Measurements from ENCODE around the gene EARS2. TPM values are rescaled to one million over a fixed set of nuclear protein-coding genes. Genes with fewer than 3 reads are reported as not detected.

EARS2 gene
- total RNA-seq, 4 donors from 2014 or later = 16.8 to 27.1 (median 20.7) TPM

- no peak overlapping the region for H3K4me3 ChIP-seq (ENCODE audit: low read depth, poor library complexity, severe bottlenecking)
- WGBS, 2 donors = 91% methylated on average over 9 of the region's 9 CpGs
- DNase-seq (ENCODE audit: low spot score in 2 of 2) = no peak
- intact Hi-C loops (cut with DNase I; ENCODE audit: low total_unique reads) = no loop called here
- TF ChIP-seq POLR2A (IDR thresholded peaks at IDR 0.05) = no peak
- TF ChIP-seq, protein P1, sequence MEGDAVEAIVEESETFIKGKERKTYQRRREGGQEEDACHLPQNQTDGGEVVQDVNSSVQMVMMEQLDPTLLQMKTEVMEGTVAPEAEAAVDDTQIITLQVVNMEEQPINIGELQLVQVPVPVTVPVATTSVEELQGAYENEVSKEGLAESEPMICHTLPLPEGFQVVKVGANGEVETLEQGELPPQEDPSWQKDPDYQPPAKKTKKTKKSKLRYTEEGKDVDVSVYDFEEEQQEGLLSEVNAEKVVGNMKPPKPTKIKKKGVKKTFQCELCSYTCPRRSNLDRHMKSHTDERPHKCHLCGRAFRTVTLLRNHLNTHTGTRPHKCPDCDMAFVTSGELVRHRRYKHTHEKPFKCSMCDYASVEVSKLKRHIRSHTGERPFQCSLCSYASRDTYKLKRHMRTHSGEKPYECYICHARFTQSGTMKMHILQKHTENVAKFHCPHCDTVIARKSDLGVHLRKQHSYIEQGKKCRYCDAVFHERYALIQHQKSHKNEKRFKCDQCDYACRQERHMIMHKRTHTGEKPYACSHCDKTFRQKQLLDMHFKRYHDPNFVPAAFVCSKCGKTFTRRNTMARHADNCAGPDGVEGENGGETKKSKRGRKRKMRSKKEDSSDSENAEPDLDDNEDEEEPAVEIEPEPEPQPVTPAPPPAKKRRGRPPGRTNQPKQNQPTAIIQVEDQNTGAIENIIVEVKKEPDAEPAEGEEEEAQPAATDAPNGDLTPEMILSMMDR (IDR thresholded peaks at IDR 0.05) = no peak
These were observed 7.6 kb upstream of the EARS2 start for GRCh38 chr16:23564575-23565363.

DNA sequence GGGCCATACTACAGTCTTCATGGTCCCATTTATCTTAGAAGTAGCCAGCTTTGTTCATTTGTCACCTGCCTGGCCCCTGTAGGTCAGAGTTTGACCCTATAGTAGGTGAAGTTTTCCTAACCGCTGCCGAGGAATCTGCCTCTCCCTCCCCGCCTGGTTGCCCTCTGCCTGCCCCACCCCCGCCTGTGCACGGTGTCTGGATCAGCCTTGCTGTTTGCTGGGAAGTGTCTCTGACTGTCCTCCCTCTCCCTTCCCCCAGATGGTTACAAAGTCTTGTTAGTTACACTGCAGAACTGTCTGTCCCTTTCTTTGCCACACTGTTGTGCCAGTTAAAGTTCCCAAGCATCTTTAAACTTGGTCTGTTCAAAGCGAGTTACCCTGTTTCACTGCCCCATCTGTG, 6.0 kb upstream of the EARS2 start:
- WGBS, 2 donors = 95 to 98% methylated on average over 6 of the region's 6 CpGs
- intact Hi-C loops (cut with DNase I; ENCODE audit: low total_unique reads) = no loop called here
- no peak overlapping the region for H3K4me3 ChIP-seq (ENCODE audit: low read depth, poor library complexity, severe bottlenecking)
- TF ChIP-seq POLR2A (IDR thresholded peaks at IDR 0.05) = no peak
- TF ChIP-seq, protein P1 (IDR thresholded peaks at IDR 0.05) = no peak
- no peak for DNase-seq (ENCODE audit: low spot score in 2 of 2)

DNA sequence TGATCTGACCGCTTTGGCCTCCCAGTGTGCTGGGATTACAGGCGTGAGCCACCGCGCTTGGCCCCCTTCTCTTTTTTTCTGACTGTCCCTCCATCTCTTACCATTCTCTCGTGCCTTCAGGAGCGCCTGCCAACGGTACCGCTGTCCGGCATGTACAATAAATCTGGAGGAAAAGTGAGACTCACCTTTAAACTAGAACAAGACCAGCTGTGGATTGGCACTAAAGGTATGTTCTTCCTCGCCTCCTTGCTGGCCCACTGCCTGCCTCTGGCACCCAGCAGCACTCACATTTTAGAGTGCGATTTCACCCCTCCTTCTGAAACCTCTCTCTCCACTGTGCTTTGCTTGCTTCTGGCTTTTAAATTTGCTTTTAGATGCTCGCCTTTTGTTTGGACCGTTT, 5.4 kb upstream of the EARS2 start:
- intact Hi-C loops (cut with DNase I; ENCODE audit: low total_unique reads) = no loop called here
- WGBS, 2 donors = 90 to 92% methylated on average over 13 of the region's 13 CpGs

DNA sequence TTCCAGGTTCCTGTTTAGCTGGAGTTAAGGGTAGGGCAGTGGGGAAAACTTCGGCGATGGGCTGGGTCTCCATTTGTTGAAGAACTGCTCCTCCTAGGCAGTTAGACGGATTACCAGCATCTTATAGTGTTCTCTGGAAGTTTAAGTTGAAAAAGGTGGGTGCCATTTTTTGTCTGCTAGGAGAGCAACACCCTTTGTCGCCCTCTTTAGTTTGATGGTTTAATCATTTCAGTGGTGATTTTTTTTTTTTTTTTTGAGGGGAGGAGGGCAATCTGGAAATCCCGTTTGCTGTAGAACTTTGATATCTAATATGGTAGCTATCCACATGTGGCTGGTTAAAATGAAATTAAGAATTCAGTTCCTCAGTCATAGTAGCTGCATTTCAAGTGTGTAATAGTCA, 4.4 kb upstream of the EARS2 start:
- no peak for DNase-seq (ENCODE audit: low spot score in 2 of 2)
- intact Hi-C loops (cut with DNase I; ENCODE audit: low total_unique reads) = no loop called here
- 78 to 82% methylated on average over 5 of the region's 5 CpGs for WGBS, 2 donors
- TF ChIP-seq, protein P1 (IDR thresholded peaks at IDR 0.05) = no peak
- no peak for TF ChIP-seq POLR2A (IDR thresholded peaks at IDR 0.05)
- no peak overlapping the region for H3K4me3 ChIP-seq (ENCODE audit: low read depth, poor library complexity, severe bottlenecking)

More for the DNA sequence above, 5.4 kb upstream of the EARS2 start:
- DNase-seq (ENCODE audit: low spot score in 2 of 2) = no peak
- H3K4me3 ChIP-seq (ENCODE audit: low read depth, poor library complexity, severe bottlenecking) = no peak overlapping the region
- TF ChIP-seq, protein P1 (IDR thresholded peaks at IDR 0.05) = no peak
- TF ChIP-seq POLR2A (IDR thresholded peaks at IDR 0.05) = no peak

DNA sequence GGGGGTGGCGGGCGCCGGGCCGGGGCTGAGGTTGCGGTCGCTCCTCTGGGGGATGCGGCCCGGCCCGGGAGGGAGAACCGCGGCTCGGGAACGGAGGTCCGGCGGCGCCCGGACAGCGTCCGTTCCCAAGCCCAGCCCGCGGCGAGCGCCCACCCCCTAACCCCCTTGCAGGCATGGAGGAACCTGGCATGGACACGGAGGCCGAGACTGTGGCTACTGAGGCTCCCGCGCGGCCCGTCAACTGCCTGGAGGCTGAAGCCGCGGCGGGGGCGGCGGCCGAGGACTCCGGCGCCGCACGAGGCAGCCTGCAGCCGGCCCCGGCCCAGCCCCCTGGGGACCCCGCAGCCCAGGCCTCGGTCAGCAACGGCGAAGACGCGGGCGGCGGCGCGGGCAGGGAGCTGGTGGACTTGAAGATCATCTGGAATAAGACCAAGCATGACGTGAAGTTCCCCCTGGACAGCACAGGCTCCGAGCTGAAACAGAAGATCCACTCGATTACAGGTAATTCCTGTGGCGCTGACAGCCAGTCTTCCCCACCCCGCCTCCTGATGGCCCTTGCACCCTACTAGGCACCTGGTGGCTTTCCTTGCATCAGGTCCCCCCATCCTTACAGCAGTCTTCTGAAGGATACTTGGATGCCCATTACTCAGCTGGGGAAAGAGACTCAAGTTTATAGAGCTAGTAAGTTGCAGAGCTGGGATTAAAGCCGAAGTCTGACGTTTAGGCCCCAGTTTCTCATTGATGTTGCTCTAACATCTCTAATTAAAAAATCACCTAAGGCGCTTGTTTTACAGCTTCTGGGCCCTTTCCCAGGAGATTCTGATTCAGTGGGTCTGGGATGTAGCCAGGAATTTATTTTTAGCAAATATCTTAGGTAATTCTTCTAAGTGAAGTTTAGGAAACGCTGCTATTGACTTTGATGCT, 891 bp upstream of the EARS2 start:
- DNase-seq (ENCODE audit: low spot score in 2 of 2) = peak in 1 of 2 donors; percentile 21
- intact Hi-C loops (cut with DNase I; ENCODE audit: low total_unique reads) = loop anchor here (5.0 kb wide), 1 partner anchor 479 kb away; no protein-coding TSS in a partner anchor
- no peak for TF ChIP-seq POLR2A (IDR thresholded peaks at IDR 0.05)
- TF ChIP-seq, protein P1 (IDR thresholded peaks at IDR 0.05) = no peak
- H3K4me3 ChIP-seq (ENCODE audit: low read depth, poor library complexity, severe bottlenecking) = peak overlapping the region; percentile 89
- 2% methylated on average over 27 to 45 of the region's 60 CpGs for WGBS, 2 donors

Measured in lower leg skin (tissue), 4 donors.